ENCODE results near the gene DGCR2.

DNA sequence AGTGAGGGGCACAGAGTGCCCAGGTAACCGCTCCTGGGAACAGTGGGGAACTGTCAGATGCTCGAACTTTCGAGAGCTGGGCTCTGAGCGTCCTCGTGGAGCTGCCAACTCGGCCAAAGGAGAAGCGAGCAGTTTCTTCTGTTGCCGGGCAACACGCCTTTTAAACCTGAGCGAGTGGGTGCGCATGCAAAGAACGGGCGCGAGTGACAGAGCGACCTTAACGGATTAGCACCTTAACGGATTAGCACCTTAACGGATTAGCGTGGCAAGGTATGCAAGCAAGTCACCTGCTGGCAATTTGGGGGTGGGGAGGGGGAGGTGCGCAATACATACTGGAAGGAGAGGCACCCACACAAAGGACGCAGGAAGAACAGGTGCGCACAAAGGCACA is 124.3 kb downstream of the DGCR2 start:
- TF ChIP-seq, protein P1, sequence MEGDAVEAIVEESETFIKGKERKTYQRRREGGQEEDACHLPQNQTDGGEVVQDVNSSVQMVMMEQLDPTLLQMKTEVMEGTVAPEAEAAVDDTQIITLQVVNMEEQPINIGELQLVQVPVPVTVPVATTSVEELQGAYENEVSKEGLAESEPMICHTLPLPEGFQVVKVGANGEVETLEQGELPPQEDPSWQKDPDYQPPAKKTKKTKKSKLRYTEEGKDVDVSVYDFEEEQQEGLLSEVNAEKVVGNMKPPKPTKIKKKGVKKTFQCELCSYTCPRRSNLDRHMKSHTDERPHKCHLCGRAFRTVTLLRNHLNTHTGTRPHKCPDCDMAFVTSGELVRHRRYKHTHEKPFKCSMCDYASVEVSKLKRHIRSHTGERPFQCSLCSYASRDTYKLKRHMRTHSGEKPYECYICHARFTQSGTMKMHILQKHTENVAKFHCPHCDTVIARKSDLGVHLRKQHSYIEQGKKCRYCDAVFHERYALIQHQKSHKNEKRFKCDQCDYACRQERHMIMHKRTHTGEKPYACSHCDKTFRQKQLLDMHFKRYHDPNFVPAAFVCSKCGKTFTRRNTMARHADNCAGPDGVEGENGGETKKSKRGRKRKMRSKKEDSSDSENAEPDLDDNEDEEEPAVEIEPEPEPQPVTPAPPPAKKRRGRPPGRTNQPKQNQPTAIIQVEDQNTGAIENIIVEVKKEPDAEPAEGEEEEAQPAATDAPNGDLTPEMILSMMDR (IDR thresholded peaks at IDR 0.05): no peak
- TF ChIP-seq POLR2A (IDR thresholded peaks at IDR 0.05): no peak
